Stomach (tissue), 9 donors: ENCODE results near the gene CES3. TPM values are rescaled to one million over a fixed set of nuclear protein-coding genes. Genes with fewer than 3 reads are reported as not detected.
A peak's percentile ranks its signal among the peaks of the same experiment; 100 is the strongest.

ENCODE experiments used
- DNase-seq, 2 donors: peaks; one replicate each; pipeline versions ENCODE4 v3.0.0 to v3.0.0-alpha.2; 2013 to 2019
- H3K27ac ChIP-seq, 5 donors: fragments of 200-600 bp in 4 of 5; sonication (generic) in 4 of 5; one replicate each; pipeline ENCODE4 v1.5.1; 2013 to 2019; ENCODE audit warnings: mild to moderate bottlenecking in 1 of 5, moderate library complexity in 1 of 5
- H3K27me3 ChIP-seq, 3 donors: fragments of 200-600 bp; sonication (generic); one replicate each; pipeline ENCODE4 v1.5.1; 2017 to 2019; ENCODE audit warnings: mixed run types in 1 of 3
- H3K36me3 ChIP-seq, 4 donors: fragments of 200-600 bp; sonication (generic); 1 replicate in 3 of 4; 2 replicates in 1 of 4; pipeline ENCODE4 v1.5.1; 2016 to 2019
- H3K4me1 ChIP-seq, 4 donors: fragments of 200-600 bp; sonication (generic); one replicate each; pipeline ENCODE4 v1.5.1; 2016 to 2019
- H3K4me3 ChIP-seq, 4 donors: fragments of 200-600 bp; sonication (generic) in 3 of 4; one replicate each; pipeline ENCODE4 v1.5.1; 2016 to 2019; ENCODE audit warnings: mild to moderate bottlenecking in 1 of 4
- H3K9me3 ChIP-seq, 4 donors: fragments of 200-600 bp; sonication (generic); one replicate each; pipeline ENCODE4 v1.5.1; 2016 to 2019
- EP300 ChIP-seq: sonication (generic); formaldehyde crosslinking; IDR thresholded peaks from one replicate; pipeline ENCODE4 v1.6.1; 2017; ENCODE audit warnings: antibody characterized with exemption
- POLR2A ChIP-seq, 4 donors: fragments of 450-650 bp; IDR thresholded peaks; one replicate each; pipeline ENCODE4 v1.6.1; 2016; ENCODE audit warnings: antibody characterized with exemption in 4 of 4, control low read depth in 2 of 4, mild to moderate bottlenecking in 1 of 4, moderate library complexity in 1 of 4
- POLR2AphosphoS5 ChIP-seq, 3 donors: sonication (generic); formaldehyde crosslinking; IDR thresholded peaks; one replicate each; pipeline ENCODE4 v1.6.1; 2016; ENCODE audit warnings: antibody characterized with exemption in 3 of 3
- WGBS, 5 donors: extraction: QIAGEN DNeasy Blood & Tissue Kit in 3 of 5; methylation state at CpG; one replicate each; pipeline versions ENCODE4 v1.1.5 to v1.1.7; 2013 to 2018; 5-methylcytosine and 5-hydroxymethylcytosine counted together
- intact Hi-C: fragments of 100-400 bp; cut with DNase I; formaldehyde crosslinking; loops from one replicate; pipeline ENCODE4 v1.15.1; 2023; ENCODE audit warnings: low total_unique reads
- polyA plus RNA-seq, 3 donors: library from polyadenylated mRNA; stranded (reverse); fragments of 200-250 nt; gene quantifications; one replicate each; pipeline ENCODE4 v1.2.3, GENCODE V29; 2013
- total RNA-seq, 5 donors: library from RNA; depleted of rRNA; stranded (reverse); fragments of >200 nt; gene quantifications; one replicate each; pipeline versions ENCODE4 v1.1.0 to v1.2.3, GENCODE V29; 2014 to 2016
- TF ChIP-seq, protein P1 (sequence below), 7 experiments: fragments of 450-650 bp in 4 of 7; fragments of 200-600 bp in 3 of 7; sonication (generic) in 3 of 7; IDR thresholded peaks; one replicate each; pipeline ENCODE4 v1.5.1; 2016 to 2019; ENCODE audit warnings: antibody characterized with exemption in 7 of 7, control low read depth in 2 of 7, mild to moderate bottlenecking in 1 of 7
- donor health status: healthy with polysubstance abuse.
- donor health status: Bipolar disorder and iron deficiency.
- donor health status: healthy.

Gene CES3
- total and polyA plus RNA-seq, 8 donors = 0.37 to 145 (median 2.9) TPM; not detected in 2

DNA sequence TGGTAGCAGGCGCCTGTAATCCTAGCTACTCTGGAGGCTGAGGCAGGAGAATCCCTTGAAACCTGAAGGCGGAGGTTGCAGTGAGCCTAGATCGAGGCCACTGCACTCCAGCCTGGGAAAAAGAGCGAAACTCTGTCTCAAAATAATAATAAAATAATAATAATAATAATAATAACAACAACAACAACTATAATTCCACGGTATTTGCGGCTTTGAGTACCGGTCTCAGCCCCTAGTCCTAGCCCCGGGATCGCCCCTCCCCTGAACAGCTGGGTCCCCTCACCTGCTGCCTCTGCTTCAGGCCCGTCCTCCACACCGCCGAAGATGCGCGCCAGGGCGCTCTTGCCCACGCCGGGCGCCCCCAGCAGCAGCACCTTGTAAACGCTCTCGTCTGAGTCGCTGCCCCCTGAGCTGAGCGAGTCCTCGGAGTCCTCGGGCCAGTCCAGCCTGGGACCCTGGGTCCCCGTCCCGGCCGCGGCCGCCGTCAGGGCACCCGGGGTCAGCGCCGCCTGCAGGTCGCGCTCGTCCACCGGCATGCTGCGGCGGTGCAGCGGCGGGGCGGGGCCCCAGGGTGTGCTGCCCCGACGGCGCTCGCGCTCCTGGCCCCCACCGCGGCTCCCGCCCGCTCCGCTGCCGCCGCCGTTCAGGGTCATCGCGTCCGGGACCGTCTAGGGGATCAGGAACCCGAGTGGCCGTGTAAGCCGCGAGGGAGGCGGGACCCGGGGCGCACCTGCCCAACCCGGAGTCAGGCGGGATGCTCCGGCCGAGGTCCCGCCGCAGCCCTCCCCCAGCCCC lies 36.3 kb upstream of the CES3 start:
- peaks cover 0 to 52% (median 24%) of the 10 kb centered on the region in 3 donors for H3K27me3 ChIP-seq
- H3K9me3 ChIP-seq = no peaks in the 10 kb centered on the region
- H3K4me3 ChIP-seq = peak overlapping the region; percentile 56 to 62 (median 60)
- WGBS, 5 donors = 8 to 23% (median 10%) methylated on average over 23 to 72 of the region's 72 CpGs
- peak; percentile 49 to 73 for DNase-seq
- peaks cover 0 to 8% (median 0%) of the 10 kb centered on the region in 4 donors for H3K36me3 ChIP-seq
- peaks cover 13 to 74% (median 43%) of the 10 kb centered on the region in 4 donors for H3K4me1 ChIP-seq
- peak overlapping the region; percentile 4 to 84 (median 79) for H3K27ac ChIP-seq
- TF ChIP-seq POLR2AphosphoS5 (IDR thresholded peaks at IDR 0.05) = no peak
- TF ChIP-seq, protein P1, sequence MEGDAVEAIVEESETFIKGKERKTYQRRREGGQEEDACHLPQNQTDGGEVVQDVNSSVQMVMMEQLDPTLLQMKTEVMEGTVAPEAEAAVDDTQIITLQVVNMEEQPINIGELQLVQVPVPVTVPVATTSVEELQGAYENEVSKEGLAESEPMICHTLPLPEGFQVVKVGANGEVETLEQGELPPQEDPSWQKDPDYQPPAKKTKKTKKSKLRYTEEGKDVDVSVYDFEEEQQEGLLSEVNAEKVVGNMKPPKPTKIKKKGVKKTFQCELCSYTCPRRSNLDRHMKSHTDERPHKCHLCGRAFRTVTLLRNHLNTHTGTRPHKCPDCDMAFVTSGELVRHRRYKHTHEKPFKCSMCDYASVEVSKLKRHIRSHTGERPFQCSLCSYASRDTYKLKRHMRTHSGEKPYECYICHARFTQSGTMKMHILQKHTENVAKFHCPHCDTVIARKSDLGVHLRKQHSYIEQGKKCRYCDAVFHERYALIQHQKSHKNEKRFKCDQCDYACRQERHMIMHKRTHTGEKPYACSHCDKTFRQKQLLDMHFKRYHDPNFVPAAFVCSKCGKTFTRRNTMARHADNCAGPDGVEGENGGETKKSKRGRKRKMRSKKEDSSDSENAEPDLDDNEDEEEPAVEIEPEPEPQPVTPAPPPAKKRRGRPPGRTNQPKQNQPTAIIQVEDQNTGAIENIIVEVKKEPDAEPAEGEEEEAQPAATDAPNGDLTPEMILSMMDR (IDR thresholded peaks at IDR 0.05) = peak in 3 of 7 experiments; percentile 17 to 51 (median 30)
- intact Hi-C loops = no loop called here

DNA sequence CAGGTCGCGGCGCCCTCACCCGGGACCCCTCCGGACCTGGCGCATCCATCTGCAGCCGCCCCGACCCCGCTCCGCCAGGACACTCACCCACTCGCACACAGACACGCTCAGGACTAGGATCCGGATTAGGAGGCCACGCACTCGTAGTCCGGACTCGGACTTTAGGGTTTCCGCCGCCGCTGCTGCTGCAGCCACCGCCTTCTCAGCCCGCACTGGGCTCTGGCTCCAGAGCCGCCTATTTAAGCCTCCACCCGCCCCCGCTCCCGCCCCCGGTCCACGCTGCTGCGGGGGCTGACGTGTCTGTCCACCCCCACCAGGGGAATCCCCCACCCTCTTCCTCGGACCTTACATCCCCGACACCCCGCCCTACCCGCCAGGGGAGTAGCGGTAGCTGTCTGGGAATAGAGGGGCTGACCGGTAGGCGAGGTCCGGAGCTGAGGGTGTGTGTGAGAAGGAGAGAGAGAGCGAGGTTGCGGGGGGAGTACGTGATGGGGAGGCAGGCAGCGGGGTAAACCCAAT lies 35.7 kb upstream of the CES3 start, which contains the start of gene RRAD:
TSS of gene RRAD (minus strand) at position 214 of the 519 bp plus-strand sequence. CDS start 356 bp downstream, outside the sequence.
- peak in 1 of 2 donors; percentile 65 for DNase-seq
- TF ChIP-seq, protein P1 (IDR thresholded peaks at IDR 0.05) = no peak
- TF ChIP-seq EP300 = no peak
- TF ChIP-seq POLR2AphosphoS5 (IDR thresholded peaks at IDR 0.05) = peak in 2 of 3 donors; percentile 29 to 65
- Histone ChIP-seq H3K36me3 (peaks cover 0 to 8% (median 0%) of the 10 kb centered on the region in 4 donors), H3K9me3 (no peaks in the 10 kb centered on the region), H3K4me3 (peak within 1 kb of the TSS; percentile 56 to 62 (median 60)), H3K4me1 (peaks cover 13 to 76% (median 40%) of the 10 kb centered on the region in 4 donors), H3K27me3 (peaks cover 0 to 52% (median 24%) of the 10 kb centered on the region in 3 donors), H3K27ac (peak within 1 kb of the TSS; percentile 4 to 84 (median 79))
- intact Hi-C loops = no loop called here
- WGBS, 5 donors = 2 to 7% (median 5%) methylated on average over 18 to 42 of the region's 42 CpGs

- TF ChIP-seq EP300 (no peak), POLR2A (IDR thresholded peaks at IDR 0.05) (no peak), POLR2AphosphoS5 (IDR thresholded peaks at IDR 0.05) (no peak)
- TF ChIP-seq, protein P1 (IDR thresholded peaks at IDR 0.05) = no peak
- peaks cover 13 to 73% (median 36%) of the 10 kb centered on the region in 4 donors for H3K4me1 ChIP-seq
- peak overlapping the region in 4 of 5 donors; percentile 71 to 84 (median 80) for H3K27ac ChIP-seq
- H3K4me3 ChIP-seq = peak overlapping the region in 2 of 4 donors; percentile 56 to 59
- H3K27me3 ChIP-seq = peaks cover 0 to 45% (median 24%) of the 10 kb centered on the region in 3 donors
- intact Hi-C loops = no loop called here
- peak in 1 of 2 donors; percentile 40 for DNase-seq
- H3K36me3 ChIP-seq = peaks cover 0 to 8% (median 3%) of the 10 kb centered on the region in 4 donors
- 43 to 53% (median 50%) methylated on average over 5 of the region's 5 CpGs for WGBS, 5 donors
- H3K9me3 ChIP-seq = no peaks in the 10 kb centered on the region
Measured at GRCh38 chr16:66926171-66926947, 34.7 kb upstream of the CES3 start.

GRCh38 chr16:66926961-66927436 lies 34.1 kb upstream of the CES3 start:
- peaks cover 14 to 73% (median 34%) of the 10 kb centered on the region in 4 donors for H3K4me1 ChIP-seq
- peaks cover 0 to 39% (median 24%) of the 10 kb centered on the region in 3 donors for H3K27me3 ChIP-seq
- WGBS, 5 donors = 59 to 87% (median 63%) methylated on average over 3 of the region's 3 CpGs
- no peaks in the 10 kb centered on the region for H3K9me3 ChIP-seq
- H3K4me3 ChIP-seq = no peak overlapping the region
- H3K27ac ChIP-seq = peak overlapping the region in 4 of 5 donors; percentile 10 to 84 (median 48)
- peaks cover 0 to 9% (median 4%) of the 10 kb centered on the region in 4 donors for H3K36me3 ChIP-seq
- intact Hi-C loops = no loop called here
- no peak for TF ChIP-seq EP300
- DNase-seq = peak in 1 of 2 donors; percentile 58
